ENCODE data around the gene SIM2.

Gene SIM2

DNA sequence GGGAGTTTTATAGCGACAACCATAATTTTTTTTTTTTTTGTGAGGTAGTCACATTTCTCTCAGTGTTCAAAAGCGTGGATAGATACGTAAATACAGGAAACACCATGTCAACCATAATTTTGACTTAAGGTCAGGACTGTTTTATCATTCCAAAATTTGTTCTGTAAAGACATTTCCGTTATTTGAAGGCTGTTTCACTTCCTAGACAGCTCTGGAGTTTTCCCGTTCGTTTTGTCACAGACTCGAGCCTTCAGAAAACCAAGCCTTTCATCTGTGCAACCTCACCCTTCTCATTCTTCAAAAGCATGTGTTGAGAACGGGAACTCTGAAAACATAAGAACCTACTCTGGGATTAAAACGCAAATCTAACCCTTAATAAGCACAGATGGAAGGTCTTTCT is 17.9 kb downstream of the SIM2 start:
- DNase-seq (ENCODE audit: low spot score) = no peak

DNA sequence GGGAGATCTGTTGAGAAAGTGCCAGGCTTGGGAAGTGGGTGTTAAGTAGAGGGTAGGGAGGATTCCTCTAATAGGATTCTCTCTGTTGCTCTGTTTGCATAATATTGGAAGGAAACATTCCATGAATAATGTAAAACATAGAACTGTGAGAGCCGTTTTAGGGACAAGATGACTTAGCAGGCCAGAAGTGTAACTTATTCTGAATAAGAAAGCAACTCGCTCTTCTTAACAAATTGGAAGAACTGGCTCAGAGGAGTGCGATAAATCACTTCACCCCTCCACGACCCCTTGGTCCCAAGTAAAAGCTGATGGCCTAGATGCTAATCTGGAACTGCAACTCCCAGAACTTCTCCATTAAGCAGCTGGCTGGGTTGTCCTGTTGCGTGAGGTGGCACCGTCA is 19.1 kb downstream of the SIM2 start:
- no peak for DNase-seq (ENCODE audit: low spot score)

DNA sequence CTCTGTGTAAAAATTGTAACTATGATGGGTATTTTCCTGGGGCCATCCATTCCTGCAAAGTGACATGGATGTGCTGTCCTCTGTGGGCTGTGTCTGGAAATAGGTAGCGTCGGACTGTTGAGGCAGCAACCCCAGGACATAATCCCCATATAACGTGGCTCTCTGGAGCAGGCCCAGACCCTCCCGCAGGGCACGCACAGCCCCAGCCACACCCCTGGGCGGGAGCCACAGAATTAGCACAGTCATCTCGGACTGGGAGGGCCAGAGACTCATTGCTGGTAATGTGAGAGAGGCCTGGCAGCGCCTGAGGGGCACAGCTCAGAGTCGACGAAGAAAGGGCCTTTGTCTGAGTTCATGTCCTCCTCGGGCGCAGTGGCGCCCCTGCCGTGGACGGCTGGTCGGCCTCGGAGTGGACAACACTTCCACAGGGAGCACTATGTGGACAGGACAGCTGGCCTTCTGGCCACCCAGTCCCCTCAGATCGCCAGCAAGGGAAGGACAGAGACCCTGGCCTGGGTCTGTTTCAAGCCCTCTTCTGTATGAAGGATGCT is 20.1 kb downstream of the SIM2 start:
- DNase-seq (ENCODE audit: low spot score) = no peak

DNA sequence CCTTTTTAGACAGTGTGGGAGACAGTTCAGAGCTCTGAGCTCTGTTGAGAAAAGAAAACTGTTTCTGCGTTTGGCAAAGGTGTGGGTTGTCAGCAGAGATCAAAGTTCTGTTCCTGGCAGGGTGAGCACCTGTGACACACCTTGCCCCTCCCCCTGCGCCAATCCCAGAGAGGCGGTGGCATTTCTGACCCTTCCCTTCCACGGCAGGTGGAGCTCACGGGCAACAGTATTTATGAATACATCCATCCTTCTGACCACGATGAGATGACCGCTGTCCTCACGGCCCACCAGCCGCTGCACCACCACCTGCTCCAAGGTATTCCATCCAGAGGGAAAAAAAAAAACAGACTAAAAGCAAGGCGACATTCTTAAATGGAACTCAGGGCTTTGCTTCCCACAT is 20.7 kb downstream of the SIM2 start:
- DNase-seq (ENCODE audit: low spot score) = no peak

DNA sequence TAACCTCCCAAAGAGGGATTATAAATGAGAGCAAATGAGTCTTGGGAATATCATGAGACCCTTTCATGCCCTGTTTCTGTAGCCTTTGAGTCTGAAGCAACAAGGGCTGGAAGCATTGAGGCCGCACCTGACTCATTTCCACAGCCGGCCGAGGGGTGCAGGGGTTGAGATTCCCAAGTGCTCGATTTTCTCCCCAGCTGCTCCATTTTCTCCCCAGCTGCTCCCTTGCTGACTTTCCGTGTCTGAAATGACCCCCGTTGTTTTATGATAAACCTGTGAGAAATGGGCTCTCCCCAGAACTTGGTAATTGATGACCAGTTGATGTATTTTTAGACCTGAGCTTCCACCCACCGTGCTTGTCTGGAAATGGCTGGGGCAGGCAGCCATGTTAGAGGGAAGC is 22.9 kb downstream of the SIM2 start:
- no peak for DNase-seq (ENCODE audit: low spot score)

DNA sequence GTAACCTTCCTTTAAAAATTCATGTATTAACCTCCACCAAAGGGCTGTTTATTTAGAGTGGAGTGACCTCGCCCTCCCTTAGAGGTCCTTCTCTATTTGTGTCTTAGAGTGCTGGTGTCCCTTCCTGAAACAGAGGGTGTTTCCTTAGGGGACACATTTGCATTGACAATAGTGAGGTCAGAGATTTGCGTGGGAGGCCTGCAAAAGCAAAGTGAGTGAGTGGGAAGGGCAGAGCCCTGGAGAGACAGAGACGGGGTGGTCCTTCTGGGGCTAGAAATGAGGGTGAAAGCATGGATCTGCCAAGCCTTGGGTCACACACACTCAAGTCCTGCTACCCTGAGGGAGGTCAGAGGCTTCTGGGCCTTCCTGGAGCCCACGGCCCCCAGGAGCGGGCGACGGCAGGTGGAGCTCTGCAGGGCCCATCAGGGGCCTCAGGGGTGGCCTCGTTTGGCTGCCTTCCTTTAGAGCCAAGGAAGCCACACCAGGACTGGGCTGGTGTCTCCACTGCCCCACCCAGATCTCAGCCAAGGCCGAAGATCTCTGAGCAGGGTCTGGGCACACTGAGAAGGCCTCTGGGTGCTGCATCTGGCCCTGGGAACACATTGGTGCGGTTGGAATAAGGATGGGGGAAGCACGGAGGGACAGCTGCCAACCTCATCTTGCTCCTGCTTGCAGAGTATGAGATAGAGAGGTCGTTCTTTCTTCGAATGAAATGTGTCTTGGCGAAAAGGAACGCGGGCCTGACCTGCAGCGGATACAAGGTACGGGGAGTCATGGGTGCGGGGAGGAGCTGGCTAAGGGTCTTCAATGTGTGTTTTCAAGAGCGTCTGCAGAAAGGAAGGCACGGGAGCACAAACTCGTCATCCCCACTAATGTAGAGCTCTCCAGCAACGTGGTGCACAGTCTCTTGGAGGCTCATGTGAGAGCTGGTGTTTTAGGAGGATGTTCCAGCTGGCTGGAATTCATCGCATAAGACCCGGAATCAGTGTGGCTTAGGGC is 23.8 kb downstream of the SIM2 start:
- no peak for DNase-seq (ENCODE audit: low spot score)

DNA sequence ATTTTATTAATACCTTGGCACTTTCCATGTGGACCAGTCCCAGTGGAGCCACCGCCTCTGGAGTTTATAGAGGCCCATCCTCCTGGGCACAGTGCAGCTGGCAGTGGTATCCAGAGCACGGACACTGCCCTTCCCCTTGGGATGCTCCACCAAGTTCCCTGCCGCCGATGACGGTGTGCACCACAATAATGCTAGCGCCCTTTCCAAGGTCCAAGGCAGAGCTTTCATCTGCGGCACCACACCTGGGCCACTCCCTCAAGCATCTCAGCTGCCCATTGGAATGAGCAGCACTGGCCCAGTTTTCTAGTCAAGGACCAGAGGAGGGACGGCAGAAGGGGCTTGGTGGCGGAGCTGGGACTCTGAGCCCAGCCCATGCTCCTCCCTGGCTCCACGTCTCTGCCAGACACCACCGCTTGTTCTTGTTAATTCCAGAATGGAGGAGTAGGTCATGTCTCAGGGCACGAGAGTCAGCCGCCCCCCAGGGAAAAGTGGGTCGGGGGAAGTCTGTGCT is 24.5 kb downstream of the SIM2 start:
- DNase-seq (ENCODE audit: low spot score) = no peak

DNA sequence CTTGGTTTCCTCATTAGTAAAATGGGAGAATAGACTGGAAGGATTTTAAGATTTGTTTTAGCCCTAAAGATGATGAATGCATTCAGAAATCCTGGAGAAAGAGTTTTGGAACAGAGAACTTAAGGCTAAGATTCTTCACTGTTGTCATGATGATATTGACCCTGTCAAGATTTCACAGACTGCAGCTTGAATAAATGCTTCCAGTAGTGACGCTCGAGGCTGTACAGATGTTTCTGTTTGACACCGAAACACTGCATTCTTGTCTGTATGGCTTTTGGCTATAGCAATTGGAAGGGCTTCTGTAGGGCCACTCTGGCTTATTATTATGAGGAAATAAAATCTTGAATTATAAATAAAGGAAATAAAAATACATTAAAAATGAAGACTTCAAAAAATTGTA is 25.7 kb downstream of the SIM2 start:
- DNase-seq (ENCODE audit: low spot score) = no peak

DNA sequence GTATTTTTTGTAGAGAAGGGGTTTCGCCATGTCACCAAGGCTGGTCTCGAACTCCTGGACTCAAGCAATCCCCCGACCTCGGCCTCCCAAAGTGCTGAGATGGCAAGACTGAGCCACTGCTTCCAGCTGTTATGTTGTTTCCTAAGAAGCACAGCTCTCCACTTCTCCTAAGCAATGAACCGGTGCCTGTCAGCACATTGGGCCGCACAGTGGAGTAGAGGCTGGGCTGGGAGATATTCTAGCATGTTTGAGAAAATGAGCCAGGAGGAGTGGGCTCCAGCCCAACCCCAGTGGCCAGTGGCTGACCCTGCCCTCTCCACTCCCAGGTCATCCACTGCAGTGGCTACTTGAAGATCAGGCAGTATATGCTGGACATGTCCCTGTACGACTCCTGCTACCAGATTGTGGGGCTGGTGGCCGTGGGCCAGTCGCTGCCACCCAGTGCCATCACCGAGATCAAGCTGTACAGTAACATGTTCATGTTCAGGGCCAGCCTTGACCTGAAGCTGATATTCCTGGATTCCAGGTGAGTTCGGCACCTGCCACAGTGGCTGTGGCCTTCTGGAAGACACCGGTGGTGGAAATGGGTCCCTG is 27.0 kb downstream of the SIM2 start:
- no peak for DNase-seq (ENCODE audit: low spot score)

DNA sequence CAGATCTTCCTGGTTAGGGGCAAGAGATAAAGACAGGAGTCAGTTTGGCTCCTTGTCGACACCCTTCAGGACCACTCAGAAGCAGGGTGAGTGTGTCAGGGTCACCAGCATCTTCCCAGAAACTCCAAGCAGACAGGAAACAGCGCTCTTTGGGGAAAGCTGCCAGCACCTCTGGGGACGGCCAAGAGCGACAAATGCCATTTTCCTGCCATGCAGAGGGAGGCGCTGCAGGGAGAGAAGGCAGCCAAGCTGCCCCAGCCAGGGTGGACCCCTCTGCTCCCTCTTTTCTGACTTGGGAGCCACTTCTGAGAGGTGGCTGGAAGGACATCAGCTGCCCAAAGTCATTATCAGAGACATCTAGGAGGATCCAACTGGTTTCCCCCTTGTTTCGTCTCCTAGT is 29.0 kb downstream of the SIM2 start:
- DNase-seq (ENCODE audit: low spot score) = no peak

DNA sequence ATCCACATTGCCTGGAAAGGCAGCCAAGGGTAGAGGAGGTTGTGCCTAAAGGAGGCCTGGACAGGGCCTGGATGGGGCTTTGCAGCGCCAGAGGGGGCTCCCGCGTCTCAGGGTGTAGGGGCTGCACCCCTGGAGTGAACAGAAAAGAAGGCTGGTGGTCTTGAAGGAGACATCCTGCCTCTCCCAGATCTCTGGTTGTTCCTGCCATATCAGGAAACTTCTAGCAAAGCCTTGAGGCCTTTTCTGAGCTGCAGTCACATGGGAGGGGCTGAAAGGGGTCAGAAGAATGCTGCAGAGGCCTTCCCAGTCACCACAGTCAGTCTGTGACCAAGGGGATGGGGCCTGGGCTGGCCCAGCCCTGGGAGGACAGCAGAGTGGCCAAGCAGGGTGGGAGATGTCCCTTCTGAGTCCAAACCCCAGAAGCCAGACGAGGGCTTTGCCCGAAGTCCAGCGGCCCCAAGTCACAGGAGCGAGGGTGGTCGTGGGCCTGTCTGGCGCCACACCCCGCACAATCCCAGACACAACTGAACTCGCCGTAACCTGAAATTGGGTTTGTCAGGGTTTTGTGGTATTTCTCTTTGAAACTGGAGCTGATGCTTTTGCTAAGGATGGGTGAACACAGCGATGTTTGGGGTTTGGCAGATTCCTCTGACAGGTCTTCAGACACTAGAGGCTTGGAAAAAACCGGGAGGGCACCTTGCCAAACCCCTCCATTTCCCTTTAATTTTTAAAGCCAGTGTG is 29.6 kb downstream of the SIM2 start:
- DNase-seq (ENCODE audit: low spot score) = no peak

DNA sequence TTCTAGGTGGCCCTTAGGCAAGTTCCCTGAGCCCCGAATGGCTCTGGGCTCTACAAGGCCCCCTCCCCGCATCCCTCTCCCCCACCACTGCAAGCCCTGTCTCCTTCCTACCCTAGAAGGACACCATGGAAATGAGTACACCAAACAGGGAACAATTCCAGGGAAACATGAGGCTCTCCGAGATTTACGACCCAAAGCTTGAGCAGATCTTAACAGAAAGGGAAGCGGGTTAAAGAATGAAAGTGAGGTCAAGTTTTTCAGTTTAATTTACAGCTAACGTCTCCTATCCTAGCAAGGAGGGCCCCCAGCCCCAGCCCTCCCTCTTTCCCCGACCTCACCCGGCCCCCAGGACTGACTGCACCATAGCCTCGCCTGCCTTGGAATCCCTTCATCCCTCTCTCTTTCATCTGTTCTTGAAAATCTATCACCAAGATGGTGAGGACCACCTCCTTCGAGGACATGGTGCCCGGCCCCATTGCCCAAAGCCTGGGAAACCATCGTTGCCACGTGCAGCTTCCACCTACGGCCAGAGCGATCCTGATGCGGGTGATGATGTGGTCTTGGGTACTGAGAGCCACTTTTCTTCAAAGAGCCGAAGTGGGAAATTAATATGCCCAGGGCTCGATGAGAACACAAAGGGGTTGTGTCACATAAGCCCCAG is 30.5 kb downstream of the SIM2 start:
- no peak for DNase-seq (ENCODE audit: low spot score)

DNA sequence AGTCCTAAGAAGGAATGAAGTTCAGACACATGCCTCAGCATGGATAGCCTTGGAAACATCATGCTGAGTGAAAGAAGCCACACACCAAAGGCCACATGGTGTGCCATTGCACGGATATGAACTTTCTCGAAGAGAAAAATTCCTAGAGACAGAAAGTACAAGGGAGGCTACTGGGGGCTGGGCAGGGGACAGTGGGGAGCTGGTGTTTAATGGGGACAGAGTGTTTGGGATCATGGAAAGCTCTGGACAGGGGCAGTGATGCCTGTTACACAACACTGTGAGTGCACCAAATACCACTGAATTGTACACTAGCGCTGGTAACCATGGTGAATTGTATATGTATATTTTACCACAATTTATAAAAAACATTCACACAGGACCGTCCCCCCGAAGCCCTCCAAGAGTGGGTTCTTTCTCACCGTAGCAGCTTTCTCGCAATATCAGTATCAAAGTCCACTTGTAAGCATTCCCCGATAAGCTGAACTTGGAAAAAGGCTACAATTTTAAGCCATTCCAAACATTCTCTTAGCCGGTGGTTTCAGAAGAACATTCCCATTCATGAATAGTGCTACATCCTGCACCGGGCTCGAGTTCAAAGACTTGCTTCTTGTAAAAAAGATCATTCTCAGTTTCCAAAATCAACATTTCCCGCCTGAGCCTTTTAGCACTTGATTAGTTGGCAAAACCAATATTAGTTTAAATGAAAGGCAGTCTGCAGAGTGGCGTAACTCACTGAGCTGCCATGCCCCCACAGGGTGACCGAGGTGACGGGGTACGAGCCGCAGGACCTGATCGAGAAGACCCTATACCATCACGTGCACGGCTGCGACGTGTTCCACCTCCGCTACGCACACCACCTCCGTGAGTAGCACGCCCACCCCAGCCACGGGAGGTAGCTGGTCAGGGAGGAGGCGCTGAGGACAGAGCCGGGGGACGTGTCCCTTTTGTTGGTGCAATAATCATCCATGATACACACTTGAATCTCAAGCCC is 31.7 kb downstream of the SIM2 start:
- no peak for DNase-seq (ENCODE audit: low spot score)

DNA sequence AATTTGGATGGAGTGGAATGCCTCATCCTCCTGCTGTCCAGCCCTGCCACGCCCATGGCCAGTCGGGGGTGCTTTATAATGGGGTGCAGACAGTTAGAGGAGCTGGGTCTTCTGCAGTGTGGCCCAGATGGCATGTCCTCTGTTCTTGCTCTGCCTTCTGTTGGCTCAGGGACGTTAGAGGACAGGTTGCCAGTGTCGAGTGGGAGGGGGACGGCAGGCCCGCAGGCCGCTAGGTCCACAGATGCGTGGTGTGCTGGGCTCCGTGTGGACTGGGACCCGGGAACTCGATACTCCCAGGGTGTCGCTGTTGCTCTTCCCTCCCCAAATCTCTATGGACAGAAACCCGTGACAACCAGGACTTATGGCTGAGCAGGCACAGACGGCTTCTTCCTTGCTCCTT is 33.3 kb downstream of the SIM2 start:
- DNase-seq (ENCODE audit: low spot score) = no peak

DNA sequence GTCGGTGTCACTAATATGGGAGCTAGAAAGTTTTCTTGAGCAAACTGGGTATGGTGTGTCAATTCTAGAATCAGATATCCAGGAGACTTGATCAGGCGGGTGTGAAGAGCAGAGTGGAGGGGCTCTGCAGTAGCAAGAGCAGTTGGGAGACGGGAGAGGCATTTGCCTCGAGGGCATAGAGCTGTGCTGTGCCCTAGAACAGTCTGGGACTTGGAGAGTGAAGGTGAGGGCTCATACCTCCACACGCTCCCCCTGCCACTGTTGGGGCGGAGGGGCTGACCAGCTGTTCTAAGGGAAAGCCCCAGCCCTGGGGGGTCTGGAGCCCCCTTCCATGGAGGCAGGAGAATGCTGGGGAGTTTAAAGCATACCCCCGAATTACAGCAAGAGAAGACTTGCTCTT is 33.8 kb downstream of the SIM2 start:
- no peak for DNase-seq (ENCODE audit: low spot score)

DNA sequence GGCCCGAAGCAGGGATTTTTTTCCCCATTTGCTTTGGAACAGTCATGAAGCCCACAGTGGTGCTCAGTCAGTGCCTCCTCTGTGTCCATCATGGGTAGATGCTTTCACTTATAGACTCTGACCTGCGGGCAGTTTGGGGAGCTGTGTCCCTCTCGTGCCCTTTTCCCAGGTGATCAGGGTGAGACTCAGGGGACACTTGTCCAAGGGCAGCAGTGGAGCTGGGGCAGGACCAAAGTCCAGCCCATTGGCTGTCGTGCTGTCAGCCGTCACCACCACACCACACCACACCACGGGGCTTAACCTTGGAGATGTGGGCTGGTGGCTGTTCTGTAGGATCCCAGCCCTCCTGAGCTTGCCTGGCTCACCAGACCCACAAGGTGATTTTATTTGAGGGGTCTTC is 34.9 kb downstream of the SIM2 start:
- no peak for DNase-seq (ENCODE audit: low spot score)

DNA sequence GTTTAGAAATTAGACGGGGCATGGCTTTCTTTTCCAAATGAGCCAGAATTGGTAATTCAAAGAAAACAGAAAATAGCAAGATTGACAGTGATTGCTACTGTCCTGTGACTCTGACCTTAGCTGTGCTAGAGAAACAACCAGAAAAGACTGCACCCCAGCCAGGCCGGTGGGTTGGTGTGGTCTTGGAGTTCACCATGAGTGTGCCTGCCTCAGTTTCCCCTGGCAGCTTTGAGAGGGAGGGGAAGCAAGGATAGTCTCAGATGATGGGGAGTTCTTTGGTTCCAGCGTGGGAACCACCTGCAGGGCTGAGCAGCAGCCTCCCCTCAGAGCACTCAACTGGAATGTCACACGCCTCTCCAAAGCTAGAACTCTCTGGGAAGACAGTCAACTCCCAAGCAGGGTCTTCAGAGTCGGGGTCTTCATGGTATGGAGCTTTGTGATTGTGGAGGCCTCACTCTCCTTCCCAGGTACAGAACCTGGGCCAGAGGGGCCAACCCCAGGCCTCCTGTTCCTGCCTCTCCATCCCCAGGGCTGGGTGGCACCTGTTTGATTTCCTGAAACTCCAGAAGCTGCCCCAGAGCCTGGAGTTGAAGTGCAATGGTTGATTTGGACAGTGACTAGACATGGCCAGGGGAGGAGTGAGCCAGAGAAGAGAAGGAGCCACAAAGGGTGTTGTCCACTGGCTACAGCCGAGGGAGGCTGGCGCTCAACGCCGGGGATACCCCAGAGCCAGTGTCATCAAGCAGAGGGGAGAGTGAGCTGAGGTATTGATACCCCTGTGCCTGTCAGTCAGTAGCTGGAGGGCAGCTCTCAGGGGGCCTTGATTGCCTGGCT is 35.7 kb downstream of the SIM2 start:
- no peak for DNase-seq (ENCODE audit: low spot score)

DNA sequence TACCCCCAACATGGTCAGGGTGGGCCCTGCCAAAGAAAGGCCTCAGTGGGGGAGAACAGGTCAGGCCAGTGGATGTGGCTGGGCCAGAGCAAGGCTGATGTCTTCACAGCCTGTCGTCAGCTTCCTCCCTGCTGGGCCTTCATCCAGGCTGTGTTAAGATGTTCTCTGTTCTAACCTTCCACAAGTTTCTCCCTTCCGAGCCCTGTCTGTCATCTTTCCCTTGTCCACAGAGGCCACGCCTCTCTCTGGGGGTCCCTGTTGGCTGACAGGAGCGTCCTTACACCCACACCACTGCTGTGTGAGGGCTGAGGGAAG is 36.2 kb downstream of the SIM2 start:
- DNase-seq (ENCODE audit: low spot score) = no peak

DNA sequence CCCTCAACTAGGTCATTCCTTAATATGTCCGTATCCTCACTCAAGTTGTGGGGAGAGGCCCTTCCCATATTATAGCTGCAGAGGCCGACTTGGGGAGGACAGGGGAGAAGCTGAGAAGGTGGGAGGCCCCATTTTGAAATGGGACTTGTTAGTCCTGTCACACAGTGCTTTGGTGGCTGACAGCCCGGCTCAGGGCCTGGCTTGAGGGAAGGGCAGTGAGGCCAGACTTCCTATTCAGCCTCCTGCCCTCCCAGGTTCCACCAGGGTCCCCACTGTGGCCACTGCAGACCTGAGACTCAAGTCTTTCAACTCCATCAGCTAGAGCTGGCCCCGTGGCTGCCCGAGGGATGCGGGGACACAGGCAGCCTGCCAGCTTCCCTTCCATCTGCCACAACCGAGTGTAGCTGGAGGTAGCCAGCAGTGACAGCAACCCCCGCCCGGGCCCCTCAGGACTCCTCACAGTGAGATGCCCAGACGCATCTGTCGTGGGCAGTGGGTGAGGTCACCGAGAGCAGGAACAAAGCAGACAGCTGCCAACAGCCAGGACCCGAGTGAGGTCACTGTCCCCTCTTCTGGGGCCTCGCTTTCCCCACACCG is 36.9 kb downstream of the SIM2 start:
- no peak for DNase-seq (ENCODE audit: low spot score)
